ENCODE data around the gene NRCAM.

The NRCAM gene

DNA sequence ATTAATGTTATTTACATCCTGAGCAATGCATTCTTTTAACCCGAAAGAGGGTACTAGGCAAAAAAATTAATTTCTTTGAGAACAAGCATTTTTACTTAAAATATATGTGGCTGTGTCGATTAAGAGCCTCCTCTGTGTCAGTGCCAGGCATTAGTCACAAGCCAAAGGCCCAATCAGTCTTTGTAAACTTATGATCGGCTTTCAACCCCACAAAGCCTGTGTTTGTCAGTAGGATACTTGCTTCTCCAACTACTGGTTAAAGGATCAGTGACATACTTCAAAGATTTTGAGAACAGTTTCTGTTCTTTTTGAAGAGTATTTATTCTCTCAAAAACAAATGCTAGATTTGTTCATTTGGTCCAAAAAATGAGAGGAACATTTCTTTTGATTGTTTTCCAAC lies 159.3 kb downstream of the NRCAM start:
- ATAC-seq (ENCODE audit: low read depth) = no peak
- no peak overlapping the region for H3K4me3 Mint-ChIP-seq

GRCh38 chr7:108294595-108294994 lies 161.6 kb downstream of the NRCAM start:
- no peaks in the 10 kb centered on the region for H3K9me3 Mint-ChIP-seq
- H3K27me3 Mint-ChIP-seq = peaks cover 1% of the 10 kb centered on the region
- H3K27ac Mint-ChIP-seq = no peak overlapping the region
- DNase-seq (ENCODE audit: low spot score in 2 of 2) (peak; percentile 15 to 35), ATAC-seq (ENCODE audit: low read depth) (peak; percentile 99)
- H3K36me3 Mint-ChIP-seq = no peaks in the 10 kb centered on the region
- peak overlapping the region; percentile 1 for H3K4me3 Mint-ChIP-seq
- peaks cover 8% of the 10 kb centered on the region for H3K4me1 Mint-ChIP-seq

More for the DNA sequence above, 159.3 kb downstream of the NRCAM start:
- peaks cover 8% of the 10 kb centered on the region for H3K4me1 Mint-ChIP-seq
- DNase-seq (ENCODE audit: low spot score in 2 of 2) = no peak
- H3K27me3 Mint-ChIP-seq = no peaks in the 10 kb centered on the region
- no peaks in the 10 kb centered on the region for H3K9me3 Mint-ChIP-seq
- H3K36me3 Mint-ChIP-seq = no peaks in the 10 kb centered on the region
- no peak overlapping the region for H3K27ac Mint-ChIP-seq

DNA sequence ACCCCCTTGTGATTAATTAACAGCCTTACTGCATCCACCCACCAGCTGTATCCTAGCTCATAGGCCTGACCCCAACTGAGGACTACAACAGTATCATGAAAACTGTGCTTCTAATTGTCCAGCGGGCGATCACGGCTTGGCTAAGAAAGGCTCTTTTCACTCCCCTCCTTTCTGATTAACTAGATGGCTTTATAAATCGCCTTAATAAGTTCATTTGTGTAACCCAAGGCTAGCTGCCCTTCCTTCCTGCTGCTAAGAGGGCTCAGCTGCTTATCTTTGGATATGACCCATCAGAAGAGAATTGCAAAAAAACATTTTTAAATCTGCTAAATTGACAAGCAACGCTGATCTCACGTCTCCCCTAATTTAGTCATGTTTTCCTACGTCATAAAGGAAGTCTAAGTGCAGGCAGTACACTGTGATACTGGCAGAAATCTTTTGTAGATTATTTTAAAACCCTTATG lies 163.1 kb downstream of the NRCAM start:
- Mint-ChIP-seq H3K27me3 (peaks cover 1% of the 10 kb centered on the region), H3K4me3 (no peak overlapping the region), H3K36me3 (no peaks in the 10 kb centered on the region), H3K9me3 (no peaks in the 10 kb centered on the region), H3K4me1 (peaks cover 8% of the 10 kb centered on the region), H3K27ac (no peak overlapping the region)
- DNase-seq (ENCODE audit: low spot score in 2 of 2) (no peak), ATAC-seq (ENCODE audit: low read depth) (no peak)

DNA sequence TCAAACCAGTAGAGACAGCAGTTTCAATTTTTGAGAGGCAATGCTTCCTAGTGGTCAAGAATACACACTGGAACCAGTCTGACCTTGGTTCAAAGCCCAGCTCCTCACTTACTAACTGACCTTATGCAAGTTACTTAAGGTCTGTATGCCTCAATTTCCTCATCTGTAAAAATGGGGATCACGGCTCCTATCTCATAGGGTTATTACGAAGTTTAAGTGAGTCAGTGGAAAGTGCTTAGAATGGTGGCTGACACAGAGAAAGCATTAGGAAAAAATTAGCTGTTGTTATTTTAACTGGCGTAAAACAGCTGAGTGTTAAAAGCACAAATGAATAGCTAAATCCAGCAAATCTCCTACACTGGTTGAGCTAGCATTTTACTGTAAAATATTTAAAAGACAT lies 163.7 kb downstream of the NRCAM start:
- Mint-ChIP-seq H3K4me1 (peaks cover 8% of the 10 kb centered on the region), H3K36me3 (no peaks in the 10 kb centered on the region), H3K27me3 (peaks cover 3% of the 10 kb centered on the region), H3K4me3 (no peak overlapping the region), H3K27ac (no peak overlapping the region), H3K9me3 (no peaks in the 10 kb centered on the region)
- ATAC-seq (ENCODE audit: low read depth) (no peak), DNase-seq (ENCODE audit: low spot score in 2 of 2) (no peak)

DNA sequence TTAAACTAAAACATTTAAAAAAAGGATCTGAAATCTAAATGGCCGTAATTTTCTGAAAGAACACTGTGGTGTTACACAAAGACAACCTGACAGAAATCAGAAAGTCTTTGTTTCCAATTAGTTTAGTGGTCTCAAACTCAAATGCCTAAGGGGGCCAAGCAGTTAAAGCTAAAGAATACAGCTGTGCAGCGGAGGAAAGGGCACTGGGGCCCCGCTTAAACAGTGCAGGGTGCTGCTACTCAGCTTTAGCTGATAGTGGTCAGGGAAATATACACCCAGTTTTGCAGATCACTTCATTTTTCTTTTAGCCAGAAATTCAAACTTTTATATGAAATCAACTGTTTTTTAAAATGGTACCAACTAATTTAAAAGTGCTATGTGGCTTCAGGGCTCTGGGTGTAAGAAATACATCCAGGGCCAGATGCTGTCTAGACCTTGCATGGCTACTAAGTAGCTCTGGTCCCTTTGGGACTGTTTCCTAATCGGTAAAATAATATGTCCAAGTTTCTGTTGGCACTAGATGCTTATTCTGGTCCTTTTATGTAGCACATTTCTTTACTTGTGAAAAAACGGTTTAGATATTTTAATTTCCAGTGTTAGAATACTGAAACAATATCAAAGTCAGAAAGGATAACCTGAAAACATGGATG lies 164.3 kb downstream of the NRCAM start:
- no peak for DNase-seq (ENCODE audit: low spot score in 2 of 2)
- peaks cover 6% of the 10 kb centered on the region for H3K27me3 Mint-ChIP-seq
- H3K4me3 Mint-ChIP-seq = no peak overlapping the region
- no peak for ATAC-seq (ENCODE audit: low read depth)
- no peak overlapping the region for H3K27ac Mint-ChIP-seq
- H3K9me3 Mint-ChIP-seq = no peaks in the 10 kb centered on the region
- H3K4me1 Mint-ChIP-seq = peaks cover 8% of the 10 kb centered on the region
- no peaks in the 10 kb centered on the region for H3K36me3 Mint-ChIP-seq

GRCh38 chr7:108291152-108291508 lies 165.1 kb downstream of the NRCAM start:
- Mint-ChIP-seq H3K9me3 (no peaks in the 10 kb centered on the region), H3K4me3 (no peak overlapping the region), H3K36me3 (no peaks in the 10 kb centered on the region), H3K4me1 (peaks cover 8% of the 10 kb centered on the region), H3K27me3 (peaks cover 6% of the 10 kb centered on the region), H3K27ac (no peak overlapping the region)
- no peak for ATAC-seq (ENCODE audit: low read depth)
- DNase-seq (ENCODE audit: low spot score in 2 of 2) = no peak

DNA sequence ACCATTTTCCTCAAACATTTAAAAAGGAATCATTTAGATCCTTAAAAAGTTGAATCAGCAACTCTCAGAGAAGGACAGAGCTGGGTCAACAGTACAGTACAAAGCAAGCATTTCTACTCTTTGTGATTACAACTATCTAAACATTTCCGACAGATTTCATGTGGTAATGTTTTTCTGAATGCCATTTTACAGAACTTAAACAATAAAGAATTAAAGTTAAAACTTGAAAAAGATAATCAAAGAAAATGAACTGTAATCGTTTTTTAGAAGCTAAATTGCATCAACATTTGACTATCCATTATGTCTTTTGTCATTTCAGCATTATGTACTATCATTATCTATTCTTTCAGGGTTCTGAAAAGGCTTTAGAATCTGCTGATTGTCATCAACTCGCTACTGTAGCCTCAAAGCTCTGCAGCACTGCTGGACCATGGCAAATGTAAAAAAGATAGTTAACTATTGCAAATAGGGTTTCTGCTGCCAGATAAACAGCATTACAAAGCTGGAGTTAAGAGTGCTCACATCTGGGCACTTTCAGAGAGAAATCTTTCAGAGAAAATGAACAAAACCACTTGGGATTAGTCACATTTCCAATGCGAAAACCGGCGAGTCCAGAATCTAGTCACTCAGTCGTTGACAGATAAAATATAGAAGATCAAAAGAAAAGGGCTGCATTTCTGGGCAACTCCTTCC lies 165.6 kb downstream of the NRCAM start:
- no peak for DNase-seq (ENCODE audit: low spot score in 2 of 2)
- no peaks in the 10 kb centered on the region for H3K36me3 Mint-ChIP-seq
- H3K9me3 Mint-ChIP-seq = no peaks in the 10 kb centered on the region
- no peak overlapping the region for H3K27ac Mint-ChIP-seq
- H3K27me3 Mint-ChIP-seq = peaks cover 6% of the 10 kb centered on the region
- no peak for ATAC-seq (ENCODE audit: low read depth)
- H3K4me1 Mint-ChIP-seq = peaks cover 8% of the 10 kb centered on the region
- no peak overlapping the region for H3K4me3 Mint-ChIP-seq

- Mint-ChIP-seq H3K4me1 (peaks cover 7% of the 10 kb centered on the region), H3K27me3 (peaks cover 6% of the 10 kb centered on the region), H3K9me3 (no peaks in the 10 kb centered on the region), H3K36me3 (no peaks in the 10 kb centered on the region), H3K27ac (no peak overlapping the region), H3K4me3 (no peak overlapping the region)
- no peak for DNase-seq (ENCODE audit: low spot score in 2 of 2)
- ATAC-seq (ENCODE audit: low read depth) = no peak
These were observed 166.4 kb downstream of the NRCAM start for GRCh38 chr7:108289852-108290251.

- Mint-ChIP-seq H3K4me3 (no peak overlapping the region), H3K27me3 (peaks cover 16% of the 10 kb centered on the region), H3K4me1 (no peaks in the 10 kb centered on the region), H3K36me3 (no peaks in the 10 kb centered on the region), H3K27ac (no peak overlapping the region), H3K9me3 (no peaks in the 10 kb centered on the region)
- DNase-seq (ENCODE audit: low spot score in 2 of 2) (no peak), ATAC-seq (ENCODE audit: low read depth) (no peak)
These were observed 168.4 kb downstream of the NRCAM start for GRCh38 chr7:108287857-108288256.

DNA sequence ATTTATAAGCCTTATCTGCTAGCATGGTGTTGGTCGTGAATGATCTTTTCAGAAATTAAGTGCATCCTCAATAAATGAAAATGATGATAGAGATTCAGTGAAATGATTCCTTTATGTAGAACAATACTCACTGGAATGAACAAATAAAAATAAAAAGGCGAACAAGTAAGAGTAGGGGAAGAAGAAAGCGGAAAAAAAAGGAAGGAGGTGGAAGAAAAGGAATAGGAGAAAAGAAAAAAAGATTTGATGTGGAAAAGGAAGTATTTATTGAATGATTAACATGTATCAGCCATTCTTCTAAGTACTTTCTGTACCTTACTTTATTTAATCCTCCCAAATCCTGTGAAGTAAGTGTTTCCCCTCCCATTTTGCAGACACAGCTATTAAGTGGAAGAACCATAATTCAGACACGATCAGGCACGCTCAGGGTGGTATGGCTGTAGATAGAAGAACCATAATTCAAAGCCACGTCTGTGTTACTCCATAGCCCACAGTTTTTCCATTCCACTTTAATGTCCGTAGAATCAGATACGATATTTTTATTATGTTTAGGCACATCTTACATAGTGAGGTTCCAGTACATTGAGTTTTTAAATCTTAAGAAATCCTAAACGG lies 169.8 kb downstream of the NRCAM start:
- H3K36me3 Mint-ChIP-seq = no peaks in the 10 kb centered on the region
- DNase-seq (ENCODE audit: low spot score in 2 of 2) = no peak
- H3K27me3 Mint-ChIP-seq = peaks cover 18% of the 10 kb centered on the region
- no peaks in the 10 kb centered on the region for H3K4me1 Mint-ChIP-seq
- H3K9me3 Mint-ChIP-seq = no peaks in the 10 kb centered on the region
- H3K27ac Mint-ChIP-seq = no peak overlapping the region
- no peak for ATAC-seq (ENCODE audit: low read depth)
- H3K4me3 Mint-ChIP-seq = no peak overlapping the region

- Mint-ChIP-seq H3K4me3 (no peak overlapping the region), H3K4me1 (no peaks in the 10 kb centered on the region), H3K9me3 (no peaks in the 10 kb centered on the region), H3K36me3 (no peaks in the 10 kb centered on the region), H3K27ac (no peak overlapping the region), H3K27me3 (peaks cover 21% of the 10 kb centered on the region)
- ATAC-seq (ENCODE audit: low read depth) (no peak), DNase-seq (ENCODE audit: low spot score in 2 of 2) (no peak)
These were observed 170.5 kb downstream of the NRCAM start for GRCh38 chr7:108285778-108286177.

- no peaks in the 10 kb centered on the region for H3K4me1 Mint-ChIP-seq
- H3K27me3 Mint-ChIP-seq = peaks cover 21% of the 10 kb centered on the region
- H3K9me3 Mint-ChIP-seq = no peaks in the 10 kb centered on the region
- H3K36me3 Mint-ChIP-seq = no peaks in the 10 kb centered on the region
- ATAC-seq (ENCODE audit: low read depth) (no peak), DNase-seq (ENCODE audit: low spot score in 2 of 2) (no peak)
- no peak overlapping the region for H3K27ac Mint-ChIP-seq
- H3K4me3 Mint-ChIP-seq = no peak overlapping the region
These were observed 171.2 kb downstream of the NRCAM start for GRCh38 chr7:108285003-108285368.

DNA sequence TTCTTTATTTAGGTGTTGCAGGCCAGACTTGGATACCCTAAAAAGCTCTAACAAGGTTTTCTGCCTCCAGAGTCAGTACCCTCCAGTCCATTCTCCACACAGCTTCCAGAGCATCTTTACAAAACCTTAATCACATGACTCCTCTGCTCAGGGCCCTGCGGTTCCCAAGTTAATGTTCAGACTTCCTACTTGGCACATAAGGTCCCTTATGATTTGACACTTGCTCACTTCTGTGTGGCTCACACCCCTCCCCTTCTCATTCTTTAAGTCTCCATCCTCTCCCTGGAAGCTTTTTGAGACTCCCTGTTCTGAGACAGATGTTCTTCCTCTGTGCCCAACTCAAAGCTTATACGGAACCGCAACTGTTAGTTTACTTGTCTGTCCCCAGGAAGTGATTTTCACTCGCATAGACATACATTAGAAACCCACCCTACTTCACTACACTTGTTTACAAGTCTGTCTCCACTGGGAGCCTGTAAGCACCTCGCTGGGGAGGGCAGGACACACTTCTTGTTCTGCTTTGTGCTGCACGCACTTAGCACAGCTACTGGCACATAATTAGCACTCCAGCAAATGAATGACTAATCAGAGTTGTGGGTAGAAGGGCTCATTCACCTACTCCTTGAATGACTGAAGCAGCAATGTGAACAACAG lies 171.8 kb downstream of the NRCAM start:
- H3K27ac Mint-ChIP-seq = no peak overlapping the region
- ATAC-seq (ENCODE audit: low read depth) (peak; percentile 24), DNase-seq (ENCODE audit: low spot score in 2 of 2) (no peak)
- no peaks in the 10 kb centered on the region for H3K4me1 Mint-ChIP-seq
- no peaks in the 10 kb centered on the region for H3K9me3 Mint-ChIP-seq
- peaks cover 21% of the 10 kb centered on the region for H3K27me3 Mint-ChIP-seq
- H3K36me3 Mint-ChIP-seq = no peaks in the 10 kb centered on the region
- no peak overlapping the region for H3K4me3 Mint-ChIP-seq

- Mint-ChIP-seq H3K4me3 (no peak overlapping the region), H3K4me1 (no peaks in the 10 kb centered on the region), H3K9me3 (no peaks in the 10 kb centered on the region), H3K27me3 (peaks cover 22% of the 10 kb centered on the region), H3K27ac (no peak overlapping the region), H3K36me3 (no peaks in the 10 kb centered on the region)
- DNase-seq (ENCODE audit: low spot score in 2 of 2) = no peak
- ATAC-seq (ENCODE audit: low read depth) = no peak
These were observed 173.0 kb downstream of the NRCAM start for GRCh38 chr7:108283252-108283651.

All from memory B cell (primary cell).